Stimulated activated CD4-positive, alpha-beta T cell treated with anti-CD3 and anti-CD28 coated beads, Interleukin-2, amount 100 ng/mL, for 24 hours (primary cell): ENCODE measurements around the gene PPP1R37.

ENCODE experiments used
- DNase-seq, 2 donors: peaks; one replicate each; pipeline ENCODE4 v3.0.0-alpha.2; 2020

The PPP1R37 gene

GRCh38 chr19:45092747-45093678, at the start of gene PPP1R37:
PPP1R37 (plus strand) TSS chr19:45093179; CDS start chr19:45093326, 147 bp downstream.
- peak; percentile 90 to 92 for DNase-seq

GRCh38 chr19:45045671-45046353, 47.2 kb upstream of the PPP1R37 start:
- no peak for DNase-seq

- DNase-seq, result no peak
Measured at GRCh38 chr19:45046355-45046754, 46.6 kb upstream of the PPP1R37 start.

- DNase-seq, result no peak
Measured at GRCh38 chr19:45047188-45047797, 45.7 kb upstream of the PPP1R37 start.

GRCh38 chr19:45049073-45049736, 43.8 kb upstream of the PPP1R37 start:
- DNase-seq, result no peak

- no peak for DNase-seq
Measured at GRCh38 chr19:45050036-45050435, 42.9 kb upstream of the PPP1R37 start.

- DNase-seq, result no peak
Measured at GRCh38 chr19:45051929-45052579, 40.9 kb upstream of the PPP1R37 start.

GRCh38 chr19:45056831-45057230, 36.1 kb upstream of the PPP1R37 start:
- DNase-seq, result no peak

- DNase-seq, result no peak
Measured at GRCh38 chr19:45057444-45057843, 35.5 kb upstream of the PPP1R37 start.

GRCh38 chr19:45058622-45059159, 34.3 kb upstream of the PPP1R37 start:
- no peak for DNase-seq

GRCh38 chr19:45059258-45059965, 33.6 kb upstream of the PPP1R37 start:
- peak; percentile 86 to 90 for DNase-seq

- DNase-seq, result no peak
Measured at GRCh38 chr19:45061965-45062364, 31.0 kb upstream of the PPP1R37 start.

- DNase-seq, result no peak
Measured at GRCh38 chr19:45063851-45064801, 28.9 kb upstream of the PPP1R37 start.

- DNase-seq, result no peak
Measured at GRCh38 chr19:45066921-45067661, 25.9 kb upstream of the PPP1R37 start.

- DNase-seq, result no peak
Measured at GRCh38 chr19:45068041-45068440, 24.9 kb upstream of the PPP1R37 start.

- DNase-seq, result no peak
Measured at GRCh38 chr19:45069056-45069455, 23.9 kb upstream of the PPP1R37 start.

GRCh38 chr19:45070214-45070613, 22.8 kb upstream of the PPP1R37 start:
- DNase-seq, result no peak

GRCh38 chr19:45070861-45071544, 22.0 kb upstream of the PPP1R37 start:
- no peak for DNase-seq

GRCh38 chr19:45071545-45071938, 21.4 kb upstream of the PPP1R37 start:
- DNase-seq, result no peak
